Measurements from ENCODE around the gene COL18A1.

DNA sequence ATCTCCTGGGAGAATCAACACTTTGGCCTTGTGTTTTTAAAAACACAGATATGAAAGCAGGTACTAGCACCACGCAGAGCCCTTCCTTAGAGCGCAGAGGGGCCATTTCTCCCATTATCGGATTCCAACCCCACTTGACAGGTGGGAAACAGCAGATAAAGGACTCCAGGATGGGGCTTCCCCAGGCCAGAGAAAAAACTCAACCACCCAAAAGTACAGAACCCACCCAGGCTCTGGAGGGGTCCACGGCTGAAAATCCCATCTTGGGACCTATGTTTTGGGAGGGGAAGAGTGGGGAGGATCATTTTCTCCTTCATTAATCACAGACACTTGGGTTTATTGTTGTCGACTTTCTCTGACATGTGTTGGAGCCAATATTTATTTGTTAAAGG, 27.1 kb upstream of the COL18A1 start:
- TF ChIP-seq ARNT (IDR thresholded peaks at IDR 0.05), result no peak
- no peak for TF ChIP-seq SUZ12 (IDR thresholded peaks at IDR 0.05)

All from HEK293T (cell line).